NT2/D1 (cell line): Measurements from ENCODE around the gene NCKIPSD.

Source experiments
- SUZ12 ChIP-seq: IDR thresholded peaks from 2 replicates; pipeline ENCODE4 v1.6.1; 2011; ENCODE audit not compliant: insufficient read length, insufficient read depth; ENCODE audit errors: extremely low read depth
- ZNF274 ChIP-seq: IDR thresholded peaks from 2 replicates; pipeline ENCODE4 v1.6.1; 2011; ENCODE audit warnings: mild to moderate bottlenecking, low read depth, low read length

GRCh38 chr3:48716508-48716981 is 30.8 kb upstream of the NCKIPSD start:
- TF ChIP-seq SUZ12 = no peak
- no peak for TF ChIP-seq ZNF274
